MG63 (cell line): ENCODE results near the gene PLEKHA3. TPM values are rescaled to one million over a fixed set of nuclear protein-coding genes. Genes with fewer than 3 reads are reported as not detected.
A peak's percentile ranks its signal among the peaks of the same experiment; 100 is the strongest.
"Not testable (repeated sequence)": the region's sequence is repeated elsewhere in the genome, so short reads cannot be mapped to it uniquely, and the experiment has no call there.

Experiments
- DNase-seq: peaks from one replicate; pipeline ENCODE4 v3.0.0-alpha.2; 2020
- H3K27me3 ChIP-seq: fragments of 250-450 bp; sonication (Bioruptor Pico); 2 replicates; pipeline ENCODE4 v1.5.1; 2020; ENCODE audit warnings: mild to moderate bottlenecking, moderate library complexity
- H3K36me3 ChIP-seq: fragments of 250-450 bp; sonication (Bioruptor Pico); 2 replicates; pipeline ENCODE4 v1.5.1; 2020; ENCODE audit warnings: mild to moderate bottlenecking, moderate library complexity
- H3K4me3 ChIP-seq: fragments of 250-450 bp; sonication (Bioruptor Pico); 2 replicates; pipeline ENCODE4 v1.5.1; 2020; ENCODE audit warnings: mild to moderate bottlenecking, moderate library complexity
- H3K9me3 ChIP-seq: fragments of 250-450 bp; sonication (Bioruptor Pico); 2 replicates; pipeline ENCODE4 v1.5.1; 2020; ENCODE audit warnings: mild to moderate bottlenecking, moderate library complexity
- total RNA-seq: library from RNA; depleted of rRNA; stranded (reverse); fragments of >200 nt; shearing (Covaris generic); gene quantifications from 2 replicates; pipeline ENCODE4 v1.2.3, GENCODE V29; 2014; ENCODE audit warnings: low replicate concordance; rRNA removed

Gene PLEKHA3
- total RNA-seq: 14.8 and 23.7 TPM in 2 replicates

- Histone ChIP-seq H3K9me3 (no peaks in the 10 kb centered on the region), H3K36me3 (no peaks in the 10 kb centered on the region; the same call in 1 of the 2 replicates), H3K4me3 (peak within 1 kb of the TSS; percentile 70), H3K27me3 (no peaks in the 10 kb centered on the region)
- DNase-seq: peak; percentile 97
Measured at GRCh38 chr2:178480227-178481181, at the start of gene PLEKHA3. TSS of gene PLEKHA3 (plus strand) at chr2:178480457. CDS start at chr2:178480870, 413 bp downstream.

DNA sequence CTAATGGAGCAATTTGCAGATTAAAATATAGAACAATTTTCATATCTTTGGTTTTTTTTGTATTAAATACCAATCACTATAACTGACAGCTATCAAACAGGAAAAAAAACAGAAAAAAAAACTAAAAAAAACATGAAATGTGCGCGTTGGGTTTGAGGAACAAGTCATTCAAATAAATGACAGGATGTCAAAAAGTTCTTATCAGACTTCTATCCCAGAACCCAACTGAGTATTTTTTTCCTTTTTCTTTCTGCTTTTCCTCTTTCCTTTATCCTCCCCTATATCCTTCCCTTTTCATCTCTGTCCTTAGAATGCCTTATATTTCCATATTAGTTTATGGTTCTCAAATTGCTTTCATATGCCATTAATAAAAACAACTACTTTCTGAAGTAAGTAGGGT, 43.6 kb upstream of the PLEKHA3 start:
- no peak overlapping the region for H3K4me3 ChIP-seq
- H3K36me3 ChIP-seq: peaks cover 51% of the 10 kb centered on the region
- H3K27me3 ChIP-seq: no peaks in the 10 kb centered on the region
- no peak for DNase-seq
- H3K9me3 ChIP-seq: no peaks in the 10 kb centered on the region

DNA sequence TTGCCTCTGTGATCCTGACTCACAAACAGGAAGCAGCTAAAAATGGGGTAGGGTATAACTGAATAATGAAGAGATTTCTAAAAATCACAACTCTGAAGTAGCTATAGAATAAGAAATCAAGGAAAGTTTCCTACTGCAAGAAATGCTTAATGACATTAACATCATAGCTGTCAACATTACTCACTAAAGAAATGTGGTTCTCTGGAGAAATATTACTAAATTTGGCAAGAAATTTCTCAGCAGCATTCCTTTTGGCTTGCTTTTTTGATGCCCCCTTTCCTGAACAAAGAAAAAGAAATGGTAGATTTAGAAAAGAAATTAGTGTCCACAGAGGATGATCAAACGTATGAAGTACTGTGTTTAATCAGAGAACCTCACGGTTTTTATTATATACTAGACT, 38.8 kb upstream of the PLEKHA3 start:
- DNase-seq: no peak
- no peaks in the 10 kb centered on the region for H3K9me3 ChIP-seq
- H3K27me3 ChIP-seq: no peaks in the 10 kb centered on the region
- H3K36me3 ChIP-seq: peaks cover 66% of the 10 kb centered on the region
- no peak overlapping the region for H3K4me3 ChIP-seq

- no peak for DNase-seq
- Histone ChIP-seq H3K27me3 (no peaks in the 10 kb centered on the region), H3K36me3 (peaks cover 54% of the 10 kb centered on the region), H3K4me3 (peak overlapping the region; percentile 99), H3K9me3 (no peaks in the 10 kb centered on the region)
Measured at GRCh38 chr2:178448968-178449661, 31.1 kb upstream of the PLEKHA3 start.

DNA sequence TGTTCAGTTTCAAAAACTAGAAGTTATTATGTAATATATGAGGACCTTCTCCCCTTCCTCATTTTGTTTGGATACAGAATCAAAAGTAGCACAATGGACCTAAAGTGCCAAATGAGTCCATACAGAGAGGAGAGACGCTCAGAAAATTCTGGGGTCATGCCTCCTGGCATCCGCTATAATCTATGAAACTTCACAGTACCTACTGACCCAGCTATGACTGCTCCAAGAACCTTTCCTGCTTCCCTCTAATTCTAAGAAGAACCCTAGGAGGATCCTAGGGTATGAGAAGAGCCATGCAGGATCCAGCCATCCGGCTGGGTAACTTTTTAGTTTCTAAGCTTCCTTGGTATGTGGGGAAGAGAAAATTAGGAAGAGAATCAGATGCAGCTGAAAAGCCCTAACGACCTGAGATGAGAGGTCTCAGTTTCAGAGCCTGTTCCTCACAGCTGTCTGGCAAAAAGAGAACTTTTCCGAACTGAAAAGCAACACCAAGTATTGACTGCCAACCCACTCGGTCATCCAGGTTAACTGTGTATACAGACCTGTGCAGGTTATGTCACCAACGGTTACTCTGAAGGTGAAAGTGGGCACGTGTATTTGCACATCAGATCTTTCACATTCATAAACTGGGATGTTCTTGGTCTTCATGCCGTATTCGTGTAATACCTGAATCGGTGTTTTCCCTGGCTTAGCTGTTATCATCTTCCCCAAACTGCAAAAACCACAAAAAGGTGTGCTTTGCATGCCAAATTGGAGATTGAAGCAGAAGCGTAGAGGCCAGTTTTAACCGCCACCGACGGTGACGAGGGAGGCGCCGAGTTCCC, 30.3 kb upstream of the PLEKHA3 start:
- Histone ChIP-seq H3K4me3 (peak overlapping the region; percentile 99), H3K36me3 (peaks cover 46% of the 10 kb centered on the region), H3K9me3 (no peaks in the 10 kb centered on the region), H3K27me3 (no peaks in the 10 kb centered on the region)
- DNase-seq: no peak

- no peak for DNase-seq
- Histone ChIP-seq H3K4me3 (peak overlapping the region; percentile 99), H3K9me3 (no peaks in the 10 kb centered on the region), H3K27me3 (no peaks in the 10 kb centered on the region), H3K36me3 (peaks cover 41% of the 10 kb centered on the region)
Measured at GRCh38 chr2:178450524-178450773, 29.8 kb upstream of the PLEKHA3 start.

- H3K36me3 ChIP-seq: peaks cover 36% of the 10 kb centered on the region
- DNase-seq: peak; percentile 96
- peak within 1 kb of the TSS; percentile 99 for H3K4me3 ChIP-seq
- no peaks in the 10 kb centered on the region for H3K27me3 ChIP-seq
- no peaks in the 10 kb centered on the region for H3K9me3 ChIP-seq
Measured at GRCh38 chr2:178450774-178451525, 29.3 kb upstream of the PLEKHA3 start, which contains the start of the genes PJVK and PRKRA. TSS of gene PJVK (plus strand) at chr2:178451378. CDS start at chr2:178453410, 2,032 bp downstream. TSS of gene PRKRA (minus strand) at chr2:178451175. CDS start at chr2:178451030, 145 bp downstream.

DNA sequence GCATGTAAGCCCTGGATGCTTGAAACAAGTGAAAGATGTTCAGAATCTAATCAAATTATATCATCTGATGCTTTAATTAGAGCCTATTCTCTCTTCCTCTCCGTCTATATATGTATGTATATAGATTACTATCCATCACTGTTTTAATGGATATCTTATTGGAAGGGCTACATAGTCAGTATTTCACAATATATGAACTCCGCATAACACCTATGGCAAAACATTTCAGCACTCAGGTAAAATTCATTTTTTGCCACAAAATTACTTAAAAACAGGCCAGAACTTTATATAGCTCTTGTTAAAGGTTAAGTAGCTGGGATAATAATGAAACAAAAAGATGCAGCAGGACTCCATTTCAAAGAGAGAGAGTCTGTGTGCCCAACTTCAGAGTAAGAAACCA, 27.9 kb upstream of the PLEKHA3 start:
- Histone ChIP-seq H3K9me3 (no peaks in the 10 kb centered on the region), H3K27me3 (no peaks in the 10 kb centered on the region), H3K4me3 (no peak overlapping the region), H3K36me3 (peaks cover 24% of the 10 kb centered on the region)
- no peak for DNase-seq

- no peak for DNase-seq
- Histone ChIP-seq H3K4me3 (no peak overlapping the region), H3K27me3 (no peaks in the 10 kb centered on the region), H3K9me3 (no peaks in the 10 kb centered on the region), H3K36me3 (peaks cover 20% of the 10 kb centered on the region)
Measured at GRCh38 chr2:178452870-178453269, 27.4 kb upstream of the PLEKHA3 start.

DNA sequence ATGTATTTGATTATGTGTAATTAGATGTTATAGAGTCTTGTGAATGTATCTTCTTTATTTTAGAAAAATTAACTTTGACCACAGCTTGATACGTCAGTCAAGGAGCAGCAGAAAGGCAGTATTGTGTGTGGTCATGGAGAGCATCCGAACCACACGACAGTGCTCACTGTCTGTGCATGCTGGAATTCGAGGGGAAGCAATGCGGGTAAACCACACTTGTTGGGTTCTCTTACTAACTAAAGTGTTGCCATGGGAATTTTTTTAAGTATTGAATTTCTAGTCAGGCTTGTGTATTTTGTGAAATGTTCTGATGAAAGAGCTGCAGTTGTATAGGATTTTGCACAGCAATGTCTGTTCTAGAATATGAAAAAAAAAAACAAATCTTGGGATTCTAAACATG, 24.3 kb upstream of the PLEKHA3 start:
- Histone ChIP-seq H3K4me3 (no peak overlapping the region), H3K9me3 (no peaks in the 10 kb centered on the region), H3K36me3 (no peaks in the 10 kb centered on the region; the same call in 1 of the 2 replicates), H3K27me3 (no peaks in the 10 kb centered on the region)
- no peak for DNase-seq

DNA sequence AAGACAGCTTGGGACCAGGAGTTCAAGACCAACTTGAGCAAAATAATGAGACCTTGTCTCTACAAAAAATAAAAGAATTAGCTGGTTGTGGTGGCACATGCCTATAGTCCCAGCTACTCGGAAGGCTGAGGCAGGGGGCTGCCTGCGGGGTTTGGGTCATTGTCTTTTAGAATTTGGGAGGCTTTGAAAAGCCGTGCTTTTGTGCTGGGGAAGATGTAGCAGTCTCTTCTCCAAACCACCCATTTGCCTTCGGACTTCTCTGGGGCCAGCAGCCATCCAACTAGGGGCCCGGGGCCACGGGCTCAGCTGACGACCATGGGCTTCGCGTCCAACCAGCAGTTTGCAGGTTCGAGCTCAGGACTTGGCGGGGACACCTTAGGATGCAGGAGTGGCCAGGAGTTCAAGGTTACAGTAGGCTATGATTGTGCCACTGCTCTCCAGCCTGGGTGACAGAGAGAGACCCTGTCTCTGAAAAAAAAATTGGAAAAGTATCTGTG, 22.8 kb upstream of the PLEKHA3 start:
- H3K36me3 ChIP-seq: no peaks in the 10 kb centered on the region
- no peaks in the 10 kb centered on the region for H3K27me3 ChIP-seq
- no peak for DNase-seq
- no peaks in the 10 kb centered on the region for H3K9me3 ChIP-seq
- H3K4me3 ChIP-seq: no peak overlapping the region

GRCh38 chr2:178469219-178469849, 10.9 kb upstream of the PLEKHA3 start:
- Histone ChIP-seq H3K4me3 (no peak overlapping the region), H3K36me3 (no peaks in the 10 kb centered on the region), H3K27me3 (no peaks in the 10 kb centered on the region), H3K9me3 (no peaks in the 10 kb centered on the region)
- no peak for DNase-seq

- H3K9me3 ChIP-seq, H3K4me3 ChIP-seq, H3K27me3 ChIP-seq, H3K36me3 ChIP-seq, DNase-seq: not testable (repeated sequence)
Measured at GRCh38 chr2:178471313-178471712, 8.9 kb upstream of the PLEKHA3 start.

DNA sequence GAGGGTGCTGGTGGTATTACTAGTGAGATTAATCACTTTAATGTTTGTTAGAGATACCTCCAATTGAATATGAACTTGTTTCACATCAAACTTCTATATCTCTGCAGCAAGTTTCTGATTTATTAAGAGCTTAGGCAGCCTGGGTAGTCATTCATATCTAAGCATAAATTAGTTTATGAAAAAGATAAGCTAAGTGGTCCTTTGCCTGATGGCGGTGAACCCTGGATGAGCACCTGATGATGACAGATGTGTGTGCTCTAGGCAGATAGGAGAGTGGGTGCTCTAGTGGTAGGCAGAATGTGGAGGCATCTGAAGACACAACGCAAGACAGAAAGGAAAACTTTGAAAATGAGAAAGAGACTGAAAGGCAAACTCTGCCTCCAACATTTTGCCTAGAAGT, 6.9 kb upstream of the PLEKHA3 start:
- no peaks in the 10 kb centered on the region for H3K9me3 ChIP-seq
- no peak overlapping the region for H3K4me3 ChIP-seq
- H3K27me3 ChIP-seq: no peaks in the 10 kb centered on the region
- H3K36me3 ChIP-seq: no peaks in the 10 kb centered on the region
- DNase-seq: no peak

DNA sequence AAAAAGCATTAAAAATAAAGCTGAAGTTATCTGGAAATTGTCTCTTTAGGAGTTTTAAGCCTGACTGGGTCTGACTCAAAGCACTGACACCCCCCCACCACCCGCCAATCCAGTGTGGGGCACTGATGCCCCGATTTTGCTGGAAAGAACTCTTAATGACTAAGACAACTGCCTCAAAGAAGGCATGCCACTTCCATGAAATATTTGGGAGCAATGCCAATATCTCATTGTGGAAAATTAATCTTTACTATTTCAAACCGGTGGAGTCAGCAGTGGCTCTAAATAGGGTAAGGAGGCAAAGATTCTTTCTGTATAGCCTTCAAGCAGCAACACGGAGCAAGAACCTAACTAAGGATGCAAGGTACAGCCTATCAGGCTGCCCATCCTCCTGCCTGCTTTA, 6.3 kb upstream of the PLEKHA3 start:
- DNase-seq: peak; percentile 52
- Histone ChIP-seq H3K4me3 (no peak overlapping the region), H3K9me3 (no peaks in the 10 kb centered on the region), H3K27me3 (no peaks in the 10 kb centered on the region), H3K36me3 (no peaks in the 10 kb centered on the region)

DNA sequence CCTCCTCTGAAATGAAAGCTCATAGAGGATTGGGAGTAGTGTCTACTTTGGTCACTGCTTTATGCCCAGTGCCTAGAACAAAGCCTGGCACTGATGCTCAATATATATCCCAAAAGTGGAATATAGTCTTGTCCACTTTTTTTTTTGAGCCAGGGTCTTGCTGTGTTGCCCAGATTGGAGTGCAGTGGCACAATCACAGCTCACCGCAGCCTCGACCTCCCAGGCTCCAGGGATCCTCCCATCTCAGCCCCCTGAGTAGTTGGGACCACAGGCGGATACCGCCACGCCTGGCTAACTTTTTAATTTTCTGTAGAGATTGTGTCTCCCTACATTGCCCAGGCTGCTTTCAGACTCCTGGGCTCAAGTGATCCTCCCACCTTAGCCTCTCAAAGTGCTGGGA, 5.7 kb upstream of the PLEKHA3 start:
- no peak overlapping the region for H3K4me3 ChIP-seq
- H3K36me3 ChIP-seq: no peaks in the 10 kb centered on the region
- H3K9me3 ChIP-seq: no peaks in the 10 kb centered on the region
- no peaks in the 10 kb centered on the region for H3K27me3 ChIP-seq
- DNase-seq: no peak
